Calu3 (cell line): ENCODE measurements around the gene KCNMB2. TPM values are rescaled to one million over a fixed set of nuclear protein-coding genes. Genes with fewer than 3 reads are reported as not detected.

ENCODE experiments used
- BruUV-seq: library from RNA; stranded (reverse); fragments of 400-500 nt; replicated peaks from 2 replicates; lab custom pipeline; 2021; lab: Mats Ljungman, UMichigan
- CTCF ChIA-PET: fragments of 300-600 bp; sonication (Branson Sonifier 250); formaldehyde crosslinking; loops from one replicate; lab custom pipeline; 2022; ENCODE audit warnings: antibody characterized with exemption; lab: Charles Lee
- DNase-seq: peaks from one replicate; pipeline ENCODE4 v3.0.0; 2022
- H3K27ac Mint-ChIP-seq: one replicate; pipeline ENCODE4 v1.8.0; 2022; ENCODE audit warnings: mixed read lengths; ENCODE audit not compliant: unreplicated experiment
- H3K27me3 Mint-ChIP-seq: one replicate; pipeline ENCODE4 v1.8.0; 2022; ENCODE audit warnings: mixed read lengths; ENCODE audit not compliant: unreplicated experiment
- H3K36me3 Mint-ChIP-seq: one replicate; pipeline ENCODE4 v1.8.0; 2022; ENCODE audit warnings: mild to moderate bottlenecking, moderate library complexity, mixed read lengths; ENCODE audit not compliant: insufficient read depth, unreplicated experiment
- H3K4me1 Mint-ChIP-seq: one replicate; pipeline ENCODE4 v1.8.0; 2022; ENCODE audit warnings: mild to moderate bottlenecking, low read depth, mixed read lengths; ENCODE audit not compliant: unreplicated experiment
- H3K4me3 Mint-ChIP-seq: one replicate; pipeline ENCODE4 v1.8.0; 2022; ENCODE audit warnings: mild to moderate bottlenecking, low read depth, moderate library complexity, mixed read lengths; ENCODE audit not compliant: unreplicated experiment
- H3K9me3 Mint-ChIP-seq: one replicate; pipeline ENCODE4 v1.8.0; 2022; ENCODE audit warnings: low read depth, mixed read lengths; ENCODE audit not compliant: unreplicated experiment
- CTCF ChIP-seq: fragments of 200-600 bp; IDR thresholded peaks from one replicate; pipeline ENCODE4 v1.8.0; 2022; ENCODE audit warnings: antibody characterized with exemption; ENCODE audit not compliant: unreplicated experiment
- intact Hi-C: fragments of 100-400 bp; cut with micrococcal nuclease; formaldehyde crosslinking; loops from one replicate; pipeline ENCODE4 v1.10.0; 2022; ENCODE audit not compliant: unreplicated experiment
- total RNA-seq: library from RNA; stranded (reverse); gene quantifications from 2 replicates; pipeline ENCODE4 v1.2.3, GENCODE V29; 2022

KCNMB2 gene
- total RNA-seq, 1 experiment from 2014 or later = not detected

- no peak for TF ChIP-seq CTCF
- CTCF ChIA-PET = no interaction called here
- no TSS peak for BruUV-seq
- Mint-ChIP-seq H3K27ac (no peak overlapping the region), H3K4me1 (no peaks in the 10 kb centered on the region), H3K36me3 (no peaks in the 10 kb centered on the region), H3K27me3 (no peaks in the 10 kb centered on the region), H3K4me3 (no peak overlapping the region), H3K9me3 (peaks cover 19% of the 10 kb centered on the region)
- intact Hi-C loops = no loop called here
- no peak for DNase-seq
Measured at GRCh38 chr3:178802993-178803693, 266.9 kb downstream of the KCNMB2 start.

- H3K27me3 Mint-ChIP-seq = no peaks in the 10 kb centered on the region
- peaks cover 15% of the 10 kb centered on the region for H3K9me3 Mint-ChIP-seq
- H3K36me3 Mint-ChIP-seq = no peaks in the 10 kb centered on the region
- BruUV-seq = no TSS peak
- H3K27ac Mint-ChIP-seq = no peak overlapping the region
- CTCF ChIA-PET = interaction anchor here (1.6 kb wide), 1 partner anchor 10 kb away, joined by 3 read pairs; no protein-coding TSS in a partner anchor
- no peak for TF ChIP-seq CTCF
- no peak for DNase-seq
- no peaks in the 10 kb centered on the region for H3K4me1 Mint-ChIP-seq
- intact Hi-C loops = no loop called here
- no peak overlapping the region for H3K4me3 Mint-ChIP-seq
Measured at GRCh38 chr3:178804606-178805005, 268.4 kb downstream of the KCNMB2 start.

GRCh38 chr3:178805741-178806140 lies 269.5 kb downstream of the KCNMB2 start:
- Mint-ChIP-seq H3K27ac (no peak overlapping the region), H3K9me3 (peaks cover 11% of the 10 kb centered on the region), H3K36me3 (no peaks in the 10 kb centered on the region), H3K27me3 (no peaks in the 10 kb centered on the region), H3K4me3 (no peak overlapping the region), H3K4me1 (no peaks in the 10 kb centered on the region)
- intact Hi-C loops = no loop called here
- DNase-seq = no peak
- no peak for TF ChIP-seq CTCF
- BruUV-seq = no TSS peak
- CTCF ChIA-PET = no interaction called here

GRCh38 chr3:178806651-178807050 lies 270.4 kb downstream of the KCNMB2 start:
- no TSS peak for BruUV-seq
- no peak for TF ChIP-seq CTCF
- Mint-ChIP-seq H3K36me3 (no peaks in the 10 kb centered on the region), H3K27ac (no peak overlapping the region), H3K4me1 (no peaks in the 10 kb centered on the region), H3K27me3 (no peaks in the 10 kb centered on the region), H3K9me3 (peaks cover 9% of the 10 kb centered on the region), H3K4me3 (no peak overlapping the region)
- DNase-seq = no peak
- intact Hi-C loops = no loop called here
- CTCF ChIA-PET = no interaction called here
